K562 (cell line): ENCODE results near the gene PEDS1. TPM values are rescaled to one million over a fixed set of nuclear protein-coding genes. Genes with fewer than 3 reads are reported as not detected.

Experiments used
- CCNT2 ChIP-seq: IDR thresholded peaks from 2 replicates; pipeline ENCODE4 v1.6.1; 2011; ENCODE audit warnings: borderline replicate concordance, low read depth, mild to moderate bottlenecking, moderate library complexity, mixed read lengths, low read length; ENCODE audit not compliant: insufficient read length; ENCODE audit errors: extremely low read depth
- EGR1 ChIP-seq: fragments of 450-650 bp; conservative IDR thresholded peaks from 2 replicates; pipeline ENCODE4 v1.6.1; 2017; ENCODE audit warnings: mild to moderate bottlenecking
- ETV1 ChIP-seq: fragments of 450-650 bp; conservative IDR thresholded peaks from 2 replicates; pipeline ENCODE4 v1.6.1; 2016; ENCODE audit warnings: missing genetic modification characterization, control low read depth, low read depth, missing compliant biosample characterization
- EZH2 ChIP-seq: IDR thresholded peaks from 2 replicates; pipeline ENCODE4 v1.6.1; 2012; ENCODE audit warnings: low read depth, mild to moderate bottlenecking, inconsistent platforms, low read length, borderline replicate concordance
- FUS ChIP-seq: fragments of 200-400 bp; formaldehyde crosslinking; optimal IDR thresholded peaks from 2 replicates; pipeline ENCODE3; 2017; ENCODE audit warnings: low read depth, low read length
- HDAC8 ChIP-seq: fragments of 450-650 bp; IDR thresholded peaks from 2 replicates; pipeline ENCODE4 v1.6.1; 2016; ENCODE audit warnings: mild to moderate bottlenecking, missing genetic modification characterization, moderate library complexity, missing compliant biosample characterization
- HMG20A ChIP-seq: fragments of 450-650 bp; formaldehyde crosslinking; conservative IDR thresholded peaks from 2 replicates; pipeline ENCODE4 v1.4.0; 2020; ENCODE audit warnings: mild to moderate bottlenecking, mixed read lengths
- HNRNPL ChIP-seq: fragments of 200-400 bp; formaldehyde crosslinking; IDR thresholded peaks from 2 replicates; pipeline ENCODE4 v1.6.1; 2017; ENCODE audit warnings: low read depth, mild to moderate bottlenecking, low read length
- MEIS2 ChIP-seq: fragments of 450-650 bp; IDR thresholded peaks from 2 replicates; pipeline ENCODE4 v1.6.1; 2014; ENCODE audit warnings: mild to moderate bottlenecking; ENCODE audit not compliant: partially characterized antibody
- POLR2G ChIP-seq: fragments of 200-400 bp; formaldehyde crosslinking; IDR thresholded peaks from 2 replicates; pipeline ENCODE4 v1.6.1; 2017; ENCODE audit warnings: low read depth, mild to moderate bottlenecking, antibody characterized with exemption, low read length, moderate library complexity
- U2AF2 ChIP-seq: fragments of 200-400 bp; formaldehyde crosslinking; optimal IDR thresholded peaks from 2 replicates; pipeline ENCODE3; 2017; ENCODE audit warnings: low read depth, mild to moderate bottlenecking, low read length
- YBX1 ChIP-seq: fragments of 450-650 bp; IDR thresholded peaks from 2 replicates; pipeline ENCODE4 v1.7.1; 2016; ENCODE audit warnings: mild to moderate bottlenecking
- ZC3H8 ChIP-seq: fragments of 450-650 bp; IDR thresholded peaks from 2 replicates; pipeline ENCODE4 v1.6.1; 2017
- ZFP30 ChIP-seq: fragments of 250-450 bp; sonication (Bioruptor Pico); IDR thresholded peaks from 2 replicates; pipeline ENCODE4 v1.8.0; 2022; ENCODE audit warnings: moderate library complexity, mild to moderate bottlenecking, inconsistent platforms, borderline replicate concordance
- ZNF12 ChIP-seq: sonication (generic); formaldehyde crosslinking; IDR thresholded peaks from 2 replicates; pipeline ENCODE4 v1.4.0; 2020; ENCODE audit warnings: mild to moderate bottlenecking, missing genetic modification reagents
- ZNF583 ChIP-seq: fragments of 250-450 bp; sonication (Bioruptor Pico); IDR thresholded peaks from 2 replicates; pipeline ENCODE4 v1.4.0; 2020
- ZNF830 ChIP-seq: fragments of 250-450 bp; sonication (Bioruptor Pico); IDR thresholded peaks from 2 replicates; pipeline ENCODE4 v1.5.0; 2021; ENCODE audit warnings: mild to moderate bottlenecking
- polyA plus RNA-seq, 8 experiments: library from polyadenylated mRNA; depleted of rRNA in 4 of 8; stranded (reverse) in 5 of 8; unstranded in 3 of 8; fragments of >200 nt; fragmentation: Nextera tagmentation in 2 of 8; fragmentation: Illumina TruSeq in 1 of 8; extraction: Ambion mirVana in 2 of 8; extraction: Trizol in 1 of 8; gene quantifications; 2 replicates each; pipeline versions ENCODE4 v1.2.1 to v1.2.3, GENCODE V29; 2011 to 2014; ENCODE audit warnings: inconsistent platforms in 1 of 8, missing spikeins in 1 of 8
- total RNA-seq, 7 experiments: library from RNA; depleted of rRNA in 6 of 7; stranded (reverse); fragments of >200 nt in 6 of 7; fragmentation: Illumina TruSeq in 2 of 7; extraction: Trizol in 2 of 7; gene quantifications; 2 replicates each; pipeline versions ENCODE4 v1.2.1 to v1.2.3, GENCODE V29; 2011 to 2021; ENCODE audit warnings: low replicate concordance in 1 of 7
- TF ChIP-seq, protein P1 (sequence below): sonication (generic); formaldehyde crosslinking; IDR thresholded peaks from 2 replicates; pipeline ENCODE4 v1.8.0; 2023; ENCODE audit warnings: missing genetic modification reagents, mild to moderate bottlenecking, borderline replicate concordance
- TF ChIP-seq, protein P2 (sequence below): sonication (generic); formaldehyde crosslinking; IDR thresholded peaks from 2 replicates; pipeline ENCODE4 v1.8.1; 2023; ENCODE audit warnings: mild to moderate bottlenecking, missing genetic modification reagents
- TF ChIP-seq, protein P3 (sequence below): fragments of 450-650 bp; formaldehyde crosslinking; IDR thresholded peaks from 2 replicates; pipeline ENCODE4 v1.4.0; 2022; ENCODE audit warnings: missing genetic modification characterization
- TF ChIP-seq, protein P4 (sequence below): fragments of 250-450 bp; sonication (Bioruptor Pico); IDR thresholded peaks from 2 replicates; pipeline ENCODE4 v1.8.0; 2021; ENCODE audit warnings: moderate library complexity, mild to moderate bottlenecking, inconsistent platforms

The PEDS1 gene
- total and polyA plus RNA-seq, 9 of the 15 experiments (the other 6 are each of a cell fraction or from before 2014, with no cell fraction given): 2.9 to 38.5 (median 24.2) TPM

DNA sequence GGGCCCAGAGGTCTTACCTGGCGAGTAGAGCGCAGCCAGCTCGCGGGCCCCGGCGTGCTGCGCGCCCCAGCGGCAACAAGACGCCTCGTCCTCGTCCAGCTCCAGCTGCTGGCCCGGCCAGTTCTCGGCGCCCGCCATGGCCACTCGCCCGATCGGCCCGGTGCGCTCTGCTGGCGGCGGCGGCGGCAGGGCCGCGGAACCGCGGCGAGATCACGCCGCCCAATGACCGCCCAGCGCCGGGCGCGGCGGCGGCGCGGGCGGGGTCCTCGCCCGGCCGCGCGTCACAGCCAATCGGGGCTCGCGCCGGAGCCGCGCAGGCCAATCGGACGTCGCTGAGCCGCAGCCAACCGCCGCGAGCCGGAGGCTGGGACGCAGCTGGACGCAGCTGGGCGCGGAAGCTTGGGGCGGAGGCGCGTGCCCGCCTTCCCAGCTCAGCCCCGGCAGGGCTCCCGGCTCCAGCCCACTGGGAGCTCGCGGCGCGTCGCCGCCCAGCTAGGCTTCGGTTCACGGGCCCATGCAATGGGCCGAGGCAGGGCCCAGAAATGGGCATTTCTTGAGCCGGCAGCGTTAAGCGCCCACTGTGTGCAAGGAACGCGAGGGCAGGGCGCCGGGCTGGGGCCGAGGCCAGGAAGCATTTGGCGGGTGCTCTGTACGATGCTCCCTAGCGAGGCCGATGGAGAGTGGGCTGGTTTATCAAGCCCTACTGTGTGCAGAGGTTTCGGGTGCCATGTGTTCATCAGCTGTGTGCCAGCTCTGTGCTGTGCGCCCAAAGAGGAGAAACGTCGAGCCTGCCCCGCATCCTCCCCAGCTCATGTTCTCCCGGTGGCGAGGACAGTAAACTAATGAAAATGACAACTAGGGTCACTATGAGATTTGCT is at the start of gene PEDS1 (continued):
- TF ChIP-seq, protein P1, sequence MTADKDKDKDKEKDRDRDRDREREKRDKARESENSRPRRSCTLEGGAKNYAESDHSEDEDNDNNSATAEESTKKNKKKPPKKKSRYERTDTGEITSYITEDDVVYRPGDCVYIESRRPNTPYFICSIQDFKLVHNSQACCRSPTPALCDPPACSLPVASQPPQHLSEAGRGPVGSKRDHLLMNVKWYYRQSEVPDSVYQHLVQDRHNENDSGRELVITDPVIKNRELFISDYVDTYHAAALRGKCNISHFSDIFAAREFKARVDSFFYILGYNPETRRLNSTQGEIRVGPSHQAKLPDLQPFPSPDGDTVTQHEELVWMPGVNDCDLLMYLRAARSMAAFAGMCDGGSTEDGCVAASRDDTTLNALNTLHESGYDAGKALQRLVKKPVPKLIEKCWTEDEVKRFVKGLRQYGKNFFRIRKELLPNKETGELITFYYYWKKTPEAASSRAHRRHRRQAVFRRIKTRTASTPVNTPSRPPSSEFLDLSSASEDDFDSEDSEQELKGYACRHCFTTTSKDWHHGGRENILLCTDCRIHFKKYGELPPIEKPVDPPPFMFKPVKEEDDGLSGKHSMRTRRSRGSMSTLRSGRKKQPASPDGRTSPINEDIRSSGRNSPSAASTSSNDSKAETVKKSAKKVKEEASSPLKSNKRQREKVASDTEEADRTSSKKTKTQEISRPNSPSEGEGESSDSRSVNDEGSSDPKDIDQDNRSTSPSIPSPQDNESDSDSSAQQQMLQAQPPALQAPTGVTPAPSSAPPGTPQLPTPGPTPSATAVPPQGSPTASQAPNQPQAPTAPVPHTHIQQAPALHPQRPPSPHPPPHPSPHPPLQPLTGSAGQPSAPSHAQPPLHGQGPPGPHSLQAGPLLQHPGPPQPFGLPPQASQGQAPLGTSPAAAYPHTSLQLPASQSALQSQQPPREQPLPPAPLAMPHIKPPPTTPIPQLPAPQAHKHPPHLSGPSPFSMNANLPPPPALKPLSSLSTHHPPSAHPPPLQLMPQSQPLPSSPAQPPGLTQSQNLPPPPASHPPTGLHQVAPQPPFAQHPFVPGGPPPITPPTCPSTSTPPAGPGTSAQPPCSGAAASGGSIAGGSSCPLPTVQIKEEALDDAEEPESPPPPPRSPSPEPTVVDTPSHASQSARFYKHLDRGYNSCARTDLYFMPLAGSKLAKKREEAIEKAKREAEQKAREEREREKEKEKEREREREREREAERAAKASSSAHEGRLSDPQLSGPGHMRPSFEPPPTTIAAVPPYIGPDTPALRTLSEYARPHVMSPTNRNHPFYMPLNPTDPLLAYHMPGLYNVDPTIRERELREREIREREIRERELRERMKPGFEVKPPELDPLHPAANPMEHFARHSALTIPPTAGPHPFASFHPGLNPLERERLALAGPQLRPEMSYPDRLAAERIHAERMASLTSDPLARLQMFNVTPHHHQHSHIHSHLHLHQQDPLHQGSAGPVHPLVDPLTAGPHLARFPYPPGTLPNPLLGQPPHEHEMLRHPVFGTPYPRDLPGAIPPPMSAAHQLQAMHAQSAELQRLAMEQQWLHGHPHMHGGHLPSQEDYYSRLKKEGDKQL (CRISPR knock-in tag): no peak
- TF ChIP-seq MEIS2 (peak; percentile 18), ETV1 (tag) (peak; percentile 48; the same call in 1 of the 2 replicates), U2AF2 (no peak), ZNF830 (CRISPR knock-in tag) (no peak), HDAC8 (tag) (no peak), FUS (no peak), POLR2G (peak; percentile 92), ZFP30 (no peak), CCNT2 (peak; percentile 76), HMG20A (CRISPR knock-in tag) (no peak), ZNF583 (no peak), YBX1 (no peak), ZC3H8 (no peak), ZNF12 (0 out of 2 replicates have a peak, but pooled peaks have one; percentile 22), HNRNPL (peak; percentile 83), EGR1 (no peak), EZH2 (no peak)
- TF ChIP-seq, protein P2, sequence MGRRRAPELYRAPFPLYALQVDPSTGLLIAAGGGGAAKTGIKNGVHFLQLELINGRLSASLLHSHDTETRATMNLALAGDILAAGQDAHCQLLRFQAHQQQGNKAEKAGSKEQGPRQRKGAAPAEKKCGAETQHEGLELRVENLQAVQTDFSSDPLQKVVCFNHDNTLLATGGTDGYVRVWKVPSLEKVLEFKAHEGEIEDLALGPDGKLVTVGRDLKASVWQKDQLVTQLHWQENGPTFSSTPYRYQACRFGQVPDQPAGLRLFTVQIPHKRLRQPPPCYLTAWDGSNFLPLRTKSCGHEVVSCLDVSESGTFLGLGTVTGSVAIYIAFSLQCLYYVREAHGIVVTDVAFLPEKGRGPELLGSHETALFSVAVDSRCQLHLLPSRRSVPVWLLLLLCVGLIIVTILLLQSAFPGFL: no peak
- TF ChIP-seq, protein P3, sequence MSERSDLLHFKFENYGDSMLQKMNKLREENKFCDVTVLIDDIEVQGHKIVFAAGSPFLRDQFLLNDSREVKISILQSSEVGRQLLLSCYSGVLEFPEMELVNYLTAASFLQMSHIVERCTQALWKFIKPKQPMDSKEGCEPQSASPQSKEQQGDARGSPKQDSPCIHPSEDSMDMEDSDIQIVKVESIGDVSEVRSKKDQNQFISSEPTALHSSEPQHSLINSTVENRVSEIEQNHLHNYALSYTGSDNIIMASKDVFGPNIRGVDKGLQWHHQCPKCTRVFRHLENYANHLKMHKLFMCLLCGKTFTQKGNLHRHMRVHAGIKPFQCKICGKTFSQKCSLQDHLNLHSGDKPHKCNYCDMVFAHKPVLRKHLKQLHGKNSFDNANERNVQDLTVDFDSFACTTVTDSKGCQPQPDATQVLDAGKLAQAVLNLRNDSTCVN (CRISPR knock-in tag): no peak
- TF ChIP-seq, protein P4, sequence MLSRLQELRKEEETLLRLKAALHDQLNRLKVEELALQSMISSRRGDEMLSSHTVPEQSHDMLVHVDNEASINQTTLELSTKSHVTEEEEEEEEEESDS (CRISPR knock-in tag): no peak
